Stimulated activated CD8-positive, alpha-beta memory T cell treated with anti-CD3 and anti-CD28 coated beads, Interleukin-7, amount 100 ng/mL, for 4 hours (primary cell): ENCODE data around the gene C5orf47.

Experiments
- DNase-seq, 2 donors: peaks; one replicate each; pipeline ENCODE4 v3.0.0-alpha.2; 2020; ENCODE audit warnings: low read depth in 2 of 2

Gene C5orf47, protein sequence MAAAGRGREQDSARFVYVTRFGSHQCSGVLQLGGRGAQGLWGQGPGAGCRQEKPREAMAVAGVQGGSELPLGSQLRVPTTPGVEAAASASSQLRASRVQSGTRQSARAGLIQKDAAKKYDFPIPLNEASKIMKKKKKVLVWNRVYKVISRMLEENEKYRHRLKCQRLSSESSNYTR

DNA sequence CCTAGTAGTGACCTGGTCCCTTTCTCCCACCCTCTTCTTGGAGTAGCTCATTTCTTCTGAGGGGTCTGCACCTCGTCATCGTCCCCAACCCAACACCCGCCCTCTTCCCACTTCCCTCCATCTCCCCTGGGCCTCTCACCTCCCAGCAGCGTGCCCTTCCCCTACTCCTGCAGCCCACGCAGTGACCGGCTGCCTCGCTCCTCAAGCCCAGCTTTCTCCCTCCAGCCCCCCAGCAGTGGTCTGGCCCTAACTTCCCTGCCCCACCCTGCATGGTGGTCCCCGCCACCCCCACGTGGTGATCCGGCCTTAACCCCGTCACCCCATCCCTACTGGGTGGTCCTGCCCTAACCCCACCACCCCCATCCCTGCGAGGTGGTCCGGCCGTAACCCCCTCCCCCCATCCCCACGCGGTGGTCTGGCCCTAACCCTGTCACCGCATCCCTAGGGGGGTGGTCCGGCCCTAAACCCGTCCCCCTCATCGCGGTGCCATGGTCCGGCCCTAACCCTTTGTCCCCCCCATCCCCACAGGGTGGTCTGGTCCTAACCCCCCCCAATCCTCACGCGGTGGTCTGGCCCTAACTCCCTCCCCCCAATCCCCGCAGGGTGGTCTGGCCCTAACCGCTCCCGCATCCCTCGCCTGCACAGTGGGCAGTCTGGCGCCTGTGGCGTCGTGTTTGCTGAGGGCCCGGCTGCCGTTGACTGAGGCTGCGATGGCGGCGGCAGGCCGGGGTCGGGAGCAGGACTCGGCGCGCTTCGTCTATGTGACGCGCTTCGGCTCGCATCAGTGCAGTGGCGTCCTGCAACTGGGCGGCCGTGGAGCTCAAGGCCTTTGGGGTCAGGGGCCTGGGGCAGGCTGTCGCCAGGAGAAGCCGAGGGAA is at the start of gene C5orf47:
C5orf47 (plus strand) TSS at position 617 of the 878 bp plus-strand sequence; CDS start at position 711, 94 bp downstream.
- no peak for DNase-seq

DNA sequence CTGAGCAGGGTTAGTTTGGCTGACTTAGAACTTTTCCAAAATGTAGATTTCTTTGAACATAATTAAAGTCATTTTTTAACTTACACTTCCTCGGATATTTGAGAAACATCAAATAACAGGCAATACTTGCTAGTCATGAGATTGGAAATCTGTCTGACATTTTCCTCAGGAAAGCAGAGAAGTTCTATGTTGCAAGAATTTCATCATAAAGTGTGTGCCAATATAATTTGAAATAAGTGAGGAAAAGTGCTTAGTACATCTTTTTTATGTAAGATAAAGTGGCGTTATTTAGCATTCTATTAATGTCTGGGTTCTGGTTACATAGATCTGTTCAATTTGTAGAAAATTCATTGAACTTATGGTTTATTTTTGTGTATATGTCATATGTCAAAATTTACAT is 48.7 kb upstream of the C5orf47 start:
- no peak for DNase-seq

- DNase-seq: no peak
These were observed 47.9 kb upstream of the C5orf47 start for GRCh38 chr5:173941102-173941501.

DNA sequence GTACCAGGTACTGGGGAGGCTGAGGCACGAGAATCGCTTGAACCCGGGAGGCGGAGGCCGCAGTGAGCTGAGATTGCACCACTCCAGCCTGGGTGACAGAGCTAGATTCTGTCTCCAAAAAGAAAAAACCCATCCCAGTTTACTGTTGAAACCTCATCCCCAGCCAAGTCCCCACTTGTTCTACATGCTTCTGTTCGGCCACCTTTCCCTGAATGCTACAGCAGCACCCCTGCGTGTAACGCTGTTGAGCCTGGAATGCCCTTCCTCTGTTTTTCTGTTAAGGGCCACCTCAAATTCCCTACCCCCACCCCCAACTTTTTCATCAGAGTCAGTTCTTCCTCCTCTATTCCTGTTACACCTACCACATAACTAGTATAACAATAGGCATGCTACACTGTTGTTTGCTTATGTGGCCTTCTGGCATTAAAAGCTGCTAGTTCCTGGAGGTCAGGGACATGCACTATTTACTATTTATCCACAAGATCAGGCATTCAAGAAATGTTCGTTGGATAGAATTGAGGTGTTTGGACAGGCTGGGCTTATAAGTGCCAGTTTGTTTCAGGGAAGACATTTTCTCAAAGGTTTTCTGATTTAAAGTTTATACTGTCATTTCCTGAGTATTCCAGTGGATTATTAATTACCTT is 47.1 kb upstream of the C5orf47 start:
- DNase-seq: no peak

DNA sequence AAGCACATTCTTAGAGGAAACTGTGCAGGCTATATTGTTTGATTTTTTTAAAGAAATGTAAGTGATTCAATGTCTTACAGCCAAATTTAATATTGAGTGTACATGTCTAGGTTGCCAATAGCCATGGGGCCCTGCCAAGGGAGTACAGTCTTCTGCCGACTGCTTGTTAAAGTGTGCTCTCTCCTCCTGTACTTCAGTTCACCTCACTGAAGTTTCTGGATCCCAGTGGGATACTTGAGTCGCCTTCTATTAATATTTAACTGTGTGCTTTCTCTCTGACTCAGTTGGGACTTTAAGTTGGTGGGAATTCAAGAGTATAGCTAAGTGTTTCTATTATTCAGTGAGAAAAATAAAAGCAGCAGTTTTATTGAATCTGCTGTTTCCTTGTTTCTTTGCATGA is 44.5 kb upstream of the C5orf47 start:
- no peak for DNase-seq

DNA sequence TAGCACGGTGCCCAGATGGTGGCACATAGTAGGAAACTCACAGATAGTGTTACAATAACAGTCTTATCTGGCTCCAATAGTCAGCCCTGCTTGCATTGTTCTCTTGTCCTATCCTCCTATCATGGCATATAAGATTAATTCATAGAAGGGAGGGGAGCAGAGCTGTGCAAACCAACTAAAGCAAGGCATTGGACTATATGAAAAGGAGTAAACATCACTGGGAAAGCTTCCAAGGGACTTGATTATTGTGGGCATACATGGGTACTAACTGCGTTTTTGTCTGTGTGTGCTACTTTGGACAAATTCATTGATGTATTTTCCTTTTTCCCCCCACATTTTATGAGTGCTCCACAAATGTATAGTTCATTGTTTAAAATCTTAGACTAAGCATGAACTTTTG is 43.8 kb upstream of the C5orf47 start:
- DNase-seq: no peak

GRCh38 chr5:173946323-173946722 is 42.6 kb upstream of the C5orf47 start:
- no peak for DNase-seq

DNA sequence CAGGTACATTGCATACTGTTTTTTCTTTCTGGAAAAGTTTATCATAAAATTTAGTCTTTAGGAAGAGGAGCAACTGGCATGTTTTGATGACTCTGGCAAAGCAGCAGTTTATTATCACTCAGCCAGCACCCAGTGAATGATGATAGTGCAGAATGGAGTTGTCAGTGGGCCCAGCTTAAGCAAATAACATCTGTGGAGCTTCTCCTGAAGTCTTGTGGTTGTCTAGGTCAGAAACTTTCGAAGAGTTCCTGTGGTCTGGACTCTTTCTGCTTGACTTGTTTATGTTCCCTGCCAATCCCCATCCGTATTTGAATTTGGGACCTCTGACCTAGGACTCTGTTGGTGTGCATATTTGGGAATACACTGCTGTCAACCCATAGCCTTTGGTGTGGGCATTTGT is 38.1 kb upstream of the C5orf47 start:
- DNase-seq: no peak

- no peak for DNase-seq
These were observed 35.4 kb upstream of the C5orf47 start for GRCh38 chr5:173953528-173954090.

DNA sequence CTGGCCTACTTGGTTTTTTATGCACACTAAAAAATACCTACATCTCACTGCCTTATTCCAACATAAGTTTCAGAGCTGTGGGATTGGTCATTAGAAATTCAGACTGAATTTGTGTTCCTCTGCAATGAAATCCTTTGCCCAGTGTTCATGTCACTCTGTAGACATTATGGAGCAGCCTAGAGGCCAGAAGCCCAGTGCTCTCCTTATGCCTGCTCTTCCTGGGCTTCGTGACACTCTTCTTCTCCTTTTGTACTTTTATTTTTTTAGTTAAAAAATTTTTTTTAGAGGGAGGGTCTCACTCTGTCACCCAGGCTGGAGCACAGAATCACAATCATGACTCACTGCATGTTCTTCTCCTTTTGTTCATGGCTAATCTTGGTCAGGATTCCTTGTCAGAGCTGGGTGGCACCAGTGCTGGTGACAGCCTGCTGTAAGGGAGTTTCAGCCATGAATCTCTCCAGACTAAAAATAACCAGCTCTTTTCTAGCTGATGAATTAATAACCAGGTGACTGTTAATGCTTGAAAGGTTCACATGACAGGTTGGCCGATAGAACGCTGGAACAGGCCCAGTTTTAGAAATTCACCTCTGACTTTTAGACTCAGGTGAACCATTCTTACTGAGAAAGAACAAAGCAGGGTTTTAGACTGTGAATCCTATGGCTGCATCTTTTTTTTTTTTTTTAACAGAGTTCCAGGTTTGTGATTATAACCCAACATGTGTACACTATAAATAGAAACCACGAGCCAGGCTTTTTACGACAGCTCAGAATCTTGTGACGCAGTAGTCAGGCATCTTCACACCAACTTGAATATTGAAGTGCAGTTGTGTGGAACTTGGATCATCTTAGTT is 34.1 kb upstream of the C5orf47 start:
- no peak for DNase-seq

DNA sequence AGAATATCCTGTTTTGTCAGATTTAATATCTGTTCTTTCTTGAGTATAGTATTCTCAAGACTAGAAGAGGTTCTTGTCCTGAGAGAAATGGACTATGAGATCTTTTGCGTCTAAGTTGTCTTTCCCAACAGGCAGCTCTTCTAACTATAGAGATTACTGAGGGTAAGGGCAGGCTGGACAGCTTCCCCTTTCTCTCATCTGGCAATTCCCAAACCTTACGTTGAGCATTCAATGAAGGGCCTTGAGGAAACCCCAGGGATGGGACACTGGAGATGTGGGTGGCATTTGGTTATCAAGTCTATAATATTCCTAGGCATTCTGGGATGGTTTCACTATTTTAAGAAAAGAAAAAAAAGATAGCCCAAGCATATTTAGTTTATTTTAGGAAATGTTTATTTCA is 28.0 kb upstream of the C5orf47 start:
- DNase-seq: no peak

DNA sequence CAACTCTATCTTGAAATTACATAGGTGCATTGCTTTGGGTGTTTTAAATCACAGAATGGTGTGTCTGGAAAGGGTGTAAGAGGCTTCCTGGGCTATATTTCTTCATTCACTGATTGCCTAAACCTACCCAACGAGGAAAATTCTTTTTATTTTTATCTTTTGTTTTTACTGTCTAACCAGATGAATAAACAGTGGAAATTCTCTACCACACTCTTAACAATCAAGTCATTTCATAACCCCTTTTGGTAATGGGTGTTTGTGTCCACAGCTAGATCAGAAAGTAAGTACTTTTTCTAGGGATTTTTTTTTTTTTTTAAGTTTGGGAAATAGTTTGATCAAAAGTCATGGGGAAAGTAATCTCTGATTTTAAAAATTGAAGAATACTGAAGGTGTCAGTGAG is 27.6 kb upstream of the C5orf47 start:
- DNase-seq: no peak

GRCh38 chr5:173962436-173962972 is 26.5 kb upstream of the C5orf47 start:
- no peak for DNase-seq

DNA sequence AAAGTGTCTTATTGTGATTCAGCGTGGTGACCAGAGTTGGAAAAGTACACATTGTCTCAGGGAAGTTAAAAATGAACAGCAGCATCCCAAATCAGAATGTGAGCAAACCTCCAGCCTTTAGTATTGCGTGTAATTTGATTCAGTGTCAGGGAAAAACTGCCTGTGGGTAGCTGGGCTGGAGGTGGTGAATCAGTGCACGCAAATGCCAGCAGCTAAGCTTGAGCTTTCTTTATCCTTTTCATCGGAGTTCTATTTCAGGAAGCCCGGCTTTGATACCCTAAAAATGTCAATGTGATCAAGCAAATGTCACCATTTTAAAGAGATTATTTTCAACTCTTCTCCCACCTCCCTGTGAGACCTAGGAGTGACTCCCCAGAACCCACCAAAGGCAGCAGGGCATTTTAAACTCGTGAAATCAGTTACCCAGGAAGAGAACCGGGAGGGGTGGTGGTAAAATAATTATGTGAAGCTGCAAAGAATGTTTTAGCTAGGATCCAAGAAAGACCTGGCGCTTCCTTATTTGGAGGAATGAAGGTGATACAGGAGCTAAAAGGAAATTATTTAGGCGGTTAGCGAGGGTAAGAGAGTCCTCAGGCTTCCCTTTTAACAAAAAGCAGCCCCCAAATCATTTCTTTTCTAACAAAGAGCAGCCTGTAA is 25.7 kb upstream of the C5orf47 start:
- no peak for DNase-seq

GRCh38 chr5:173963867-173964441 is 25.0 kb upstream of the C5orf47 start:
- no peak for DNase-seq

GRCh38 chr5:173964506-173964905 is 24.5 kb upstream of the C5orf47 start:
- DNase-seq: no peak

DNA sequence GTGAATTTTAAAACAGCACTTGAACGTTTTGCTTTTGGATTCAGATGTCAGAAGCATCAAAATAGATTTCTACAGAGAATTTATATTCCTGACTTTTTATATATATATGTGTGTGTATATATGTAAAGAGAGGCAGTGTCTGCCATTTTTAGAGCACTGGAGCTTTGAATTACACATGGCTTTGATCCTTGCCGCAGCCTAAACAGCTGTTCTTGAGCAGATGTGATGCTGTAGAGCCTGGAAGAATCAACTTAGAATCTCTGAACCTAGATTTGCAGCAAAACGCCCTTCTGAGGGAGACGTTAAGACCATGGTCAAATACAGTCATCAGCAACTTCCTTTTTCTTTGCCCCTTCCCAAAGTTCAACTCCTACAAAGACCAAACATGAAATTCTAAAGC is 21.7 kb upstream of the C5orf47 start:
- no peak for DNase-seq

DNA sequence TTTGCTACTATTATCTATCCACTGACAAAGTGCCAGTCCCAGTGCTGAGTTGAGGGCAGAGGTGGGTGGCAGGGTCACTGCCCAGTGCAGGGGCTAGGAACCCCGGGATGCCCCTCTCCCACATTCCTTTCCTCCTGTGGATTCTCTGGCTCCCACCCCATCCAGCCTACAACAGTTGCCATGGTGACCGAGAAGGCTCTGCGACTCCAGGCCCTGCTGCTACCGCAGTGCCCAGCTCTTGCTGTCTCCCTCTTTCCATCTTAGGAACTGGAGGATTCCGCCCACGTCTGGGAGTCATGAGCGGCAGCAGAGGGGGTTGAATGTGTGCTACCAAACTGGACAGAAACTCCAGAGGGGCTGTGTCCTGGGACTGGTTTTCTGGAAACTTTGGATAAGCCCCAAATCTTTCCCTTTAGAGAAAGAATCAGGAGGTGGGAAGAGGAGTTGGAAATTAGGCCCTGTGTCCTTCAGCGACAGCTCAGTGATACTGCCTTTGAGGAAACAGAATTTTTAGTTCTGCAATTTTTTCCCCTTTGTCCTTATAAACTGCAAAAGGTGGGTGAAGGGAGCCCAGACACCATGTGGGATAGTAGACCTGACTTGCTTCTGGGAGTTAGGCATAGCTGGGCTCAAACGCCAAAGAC is 20.7 kb upstream of the C5orf47 start:
- DNase-seq: no peak

GRCh38 chr5:173969167-173970049 is 19.6 kb upstream of the C5orf47 start:
- DNase-seq: no peak
